AG04450 (cell line): ENCODE data around the gene NFKBIE. TPM values are rescaled to one million over a fixed set of nuclear protein-coding genes. Genes with fewer than 3 reads are reported as not detected.

Experiments used
- CTCF ChIA-PET: fragments of 300-600, 350-600 bp; formaldehyde crosslinking; extraction: SDS; loops from one replicate; lab custom pipeline; 2022; ENCODE audit warnings: antibody characterized with exemption, inconsistent platforms; lab: Charles Lee
- POLR2A ChIA-PET: fragments of 350-600 bp; formaldehyde crosslinking; extraction: SDS; loops from one replicate; lab custom pipeline; 2021; ENCODE audit warnings: antibody characterized with exemption, inconsistent platforms; lab: Yijun Ruan, JAX
- DNase-seq: peaks from one replicate; pipeline ENCODE4 v3.0.0-alpha.2; 2011; ENCODE audit warnings: low read depth, low spot score
- H3K27ac ChIP-seq: one replicate; pipeline ENCODE4 v1.5.1; 2012; ENCODE audit warnings: low read depth, low read length, control low read depth
- H3K27me3 ChIP-seq: one replicate; pipeline ENCODE4 v1.6.0; 2012; ENCODE audit warnings: low read length; ENCODE audit not compliant: control insufficient read depth, insufficient read depth
- H3K4me3 ChIP-seq: 2 replicates; pipeline ENCODE4 v1.5.1; 2011; ENCODE audit warnings: mild to moderate bottlenecking, low read depth, low read length, control low read depth
- H3K9me3 ChIP-seq: 2 replicates; pipeline ENCODE4 v1.5.1; 2012; ENCODE audit warnings: low read length; ENCODE audit not compliant: control insufficient read depth, insufficient read depth
- polyA plus RNA-seq: library from polyadenylated mRNA; depleted of rRNA; stranded (reverse); fragments of >200 nt; gene quantifications from 2 replicates; pipeline ENCODE4 v1.2.3, GENCODE V29; 2011
- TF ChIP-seq, protein P1 (sequence below): IDR thresholded peaks from 2 replicates; pipeline ENCODE4 v1.5.1; 2011; ENCODE audit warnings: low read depth, low read length, control low read depth, inconsistent platforms

The NFKBIE gene
- polyA plus RNA-seq, 1 experiment: 13.7 TPM

- DNase-seq: no peak
- Histone ChIP-seq H3K27ac (no peak overlapping the region), H3K27me3 (no peaks in the 10 kb centered on the region), H3K4me3 (no peak overlapping the region), H3K9me3 (no peaks in the 10 kb centered on the region)
- CTCF ChIA-PET: no interaction called here
- TF ChIP-seq, protein P1, sequence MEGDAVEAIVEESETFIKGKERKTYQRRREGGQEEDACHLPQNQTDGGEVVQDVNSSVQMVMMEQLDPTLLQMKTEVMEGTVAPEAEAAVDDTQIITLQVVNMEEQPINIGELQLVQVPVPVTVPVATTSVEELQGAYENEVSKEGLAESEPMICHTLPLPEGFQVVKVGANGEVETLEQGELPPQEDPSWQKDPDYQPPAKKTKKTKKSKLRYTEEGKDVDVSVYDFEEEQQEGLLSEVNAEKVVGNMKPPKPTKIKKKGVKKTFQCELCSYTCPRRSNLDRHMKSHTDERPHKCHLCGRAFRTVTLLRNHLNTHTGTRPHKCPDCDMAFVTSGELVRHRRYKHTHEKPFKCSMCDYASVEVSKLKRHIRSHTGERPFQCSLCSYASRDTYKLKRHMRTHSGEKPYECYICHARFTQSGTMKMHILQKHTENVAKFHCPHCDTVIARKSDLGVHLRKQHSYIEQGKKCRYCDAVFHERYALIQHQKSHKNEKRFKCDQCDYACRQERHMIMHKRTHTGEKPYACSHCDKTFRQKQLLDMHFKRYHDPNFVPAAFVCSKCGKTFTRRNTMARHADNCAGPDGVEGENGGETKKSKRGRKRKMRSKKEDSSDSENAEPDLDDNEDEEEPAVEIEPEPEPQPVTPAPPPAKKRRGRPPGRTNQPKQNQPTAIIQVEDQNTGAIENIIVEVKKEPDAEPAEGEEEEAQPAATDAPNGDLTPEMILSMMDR: no peak
- POLR2A ChIA-PET: no interaction called here
Measured at GRCh38 chr6:44310241-44310640, 44.9 kb upstream of the NFKBIE start.

DNA sequence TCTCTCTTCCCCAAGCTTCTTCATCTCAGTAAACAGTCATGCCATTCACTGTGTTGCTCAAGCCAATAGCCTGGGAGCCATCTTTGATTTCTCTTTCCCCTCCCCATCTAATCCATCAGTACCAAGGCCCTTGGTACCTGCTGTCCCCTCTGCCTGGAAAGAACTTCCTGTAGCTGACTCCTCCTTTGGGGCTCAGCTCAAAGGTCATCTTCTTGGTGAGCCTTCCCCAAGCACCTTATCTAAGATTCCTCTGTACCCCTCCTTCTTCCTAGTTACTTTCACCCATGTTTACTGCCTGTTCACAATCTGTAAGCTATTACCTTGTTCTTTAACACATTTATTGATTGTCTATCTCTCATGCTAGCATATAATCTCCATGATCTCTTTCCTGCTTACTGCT is 44.3 kb upstream of the NFKBIE start:
- Histone ChIP-seq H3K9me3 (no peaks in the 10 kb centered on the region), H3K27me3 (no peaks in the 10 kb centered on the region), H3K27ac (peak overlapping the region; percentile 47), H3K4me3 (no peak overlapping the region)
- TF ChIP-seq, protein P1: no peak
- no peak for DNase-seq
- ChIA-PET CTCF (interaction anchor here (1.2 to 1.4 kb wide), 2 partner anchors 41 to 53 kb away, joined by 5 to 6 read pairs; partner anchors contain the start of gene SLC35B2), POLR2A (no interaction called here)

DNA sequence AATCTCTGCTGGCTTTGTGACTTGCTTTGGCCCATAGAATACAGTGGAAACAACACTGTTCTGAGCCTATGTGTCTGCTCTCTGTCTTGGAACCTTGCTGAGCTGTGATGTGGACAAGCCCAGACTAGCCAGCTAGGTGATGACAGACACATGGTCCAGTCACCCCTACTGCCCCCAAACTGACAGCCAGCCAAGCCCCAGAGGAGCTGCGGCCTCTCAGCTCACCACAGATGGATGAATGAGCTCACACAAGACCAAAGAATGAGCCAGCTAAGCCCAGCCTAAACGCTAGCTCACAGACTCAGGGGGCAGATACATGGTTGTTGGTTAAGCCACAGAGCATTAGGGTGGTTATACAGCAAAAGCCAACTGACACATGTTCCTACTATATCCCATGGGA is 43.7 kb upstream of the NFKBIE start:
- TF ChIP-seq, protein P1: no peak
- peak; percentile 10 for DNase-seq
- H3K4me3 ChIP-seq: no peak overlapping the region
- H3K9me3 ChIP-seq: no peaks in the 10 kb centered on the region
- peak overlapping the region; percentile 47 for H3K27ac ChIP-seq
- no peaks in the 10 kb centered on the region for H3K27me3 ChIP-seq
- ChIA-PET CTCF (interaction anchor here (1.2 to 1.4 kb wide), 2 partner anchors 40 to 52 kb away, joined by 5 to 6 read pairs; partner anchors contain the start of gene SLC35B2), POLR2A (no interaction called here)

DNA sequence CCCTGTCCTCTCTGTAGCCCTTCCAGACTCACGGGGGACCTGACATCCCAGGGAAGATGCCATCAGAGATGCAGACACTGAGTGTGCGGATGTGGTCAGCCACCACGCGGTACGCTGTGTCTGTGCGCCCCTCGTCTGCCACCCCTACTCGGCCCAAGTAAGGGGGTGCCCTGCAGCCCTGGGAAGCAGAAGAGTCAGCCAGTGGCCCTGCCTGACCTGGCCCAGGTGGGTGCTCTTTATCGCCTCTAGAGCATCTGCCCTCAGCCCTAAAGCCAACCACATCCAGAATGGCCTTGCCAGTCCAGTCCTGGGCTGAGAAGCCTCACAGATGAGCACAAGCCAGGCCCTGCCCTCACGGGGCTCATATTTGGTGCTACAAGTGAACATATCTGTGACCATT is 41.9 kb upstream of the NFKBIE start:
- TF ChIP-seq, protein P1: no peak
- Histone ChIP-seq H3K4me3 (no peak overlapping the region), H3K27me3 (no peaks in the 10 kb centered on the region), H3K9me3 (no peaks in the 10 kb centered on the region), H3K27ac (no peak overlapping the region)
- ChIA-PET CTCF (no interaction called here), POLR2A (no interaction called here)
- DNase-seq: no peak

GRCh38 chr6:44306710-44307109 is 41.4 kb upstream of the NFKBIE start:
- no peak overlapping the region for H3K27ac ChIP-seq
- DNase-seq: no peak
- H3K9me3 ChIP-seq: no peaks in the 10 kb centered on the region
- TF ChIP-seq, protein P1: no peak
- ChIA-PET CTCF (interaction anchor here (0.6 kb wide), 1 partner anchor 36 kb away, joined by 3 read pairs; no protein-coding TSS in a partner anchor), POLR2A (interaction anchor here (0.7 kb wide), 1 partner anchor 60 kb away, joined by 4 read pairs; the partner anchor contains the start of gene HSP90AB1)
- H3K27me3 ChIP-seq: no peaks in the 10 kb centered on the region
- H3K4me3 ChIP-seq: no peak overlapping the region
